BJ (cell line): ENCODE data around the gene SYNE3. TPM values are rescaled to one million over a fixed set of nuclear protein-coding genes. Genes with fewer than 3 reads are reported as not detected.

Experiments
- CTCF ChIA-PET: fragments of 350-600 bp; formaldehyde crosslinking; extraction: SDS; loops from one replicate; lab custom pipeline; 2021; ENCODE audit warnings: antibody characterized with exemption, inconsistent platforms; lab: Yijun Ruan, JAX
- POLR2A ChIA-PET: fragments of 300-600 bp; sonication (Branson Sonifier 250); formaldehyde crosslinking; extraction: SDS; loops from one replicate; lab custom pipeline; 2021; ENCODE audit warnings: antibody characterized with exemption; lab: Charles Lee
- DNase-seq: peaks from one replicate; pipeline ENCODE4 v3.0.0-alpha.2; 2011; ENCODE audit warnings: low read depth
- H3K27me3 ChIP-seq: 2 replicates; pipeline ENCODE4 v1.6.0; 2011; ENCODE audit warnings: low read length; ENCODE audit not compliant: control insufficient read depth, insufficient read depth
- H3K36me3 ChIP-seq: 2 replicates; pipeline ENCODE4 v1.5.1; 2011; ENCODE audit warnings: low read length; ENCODE audit not compliant: control insufficient read depth, insufficient read depth
- H3K4me3 ChIP-seq: 2 replicates; pipeline ENCODE4 v1.5.1; 2011; ENCODE audit warnings: low read depth, mild to moderate bottlenecking, control low read depth, low read length
- CTCF ChIP-seq: IDR thresholded peaks from 2 replicates; pipeline ENCODE4 v1.5.1; 2011; ENCODE audit warnings: low read depth, mild to moderate bottlenecking, control low read depth, inconsistent platforms, low read length, moderate library complexity; ENCODE audit not compliant: insufficient read depth
- polyA plus RNA-seq: library from polyadenylated mRNA; depleted of rRNA; stranded (reverse); fragments of >200 nt; gene quantifications from 2 replicates; pipeline ENCODE4 v1.2.3, GENCODE V29; 2011

The SYNE3 gene
- polyA plus RNA-seq, 1 experiment: 3.5 TPM

- ChIA-PET CTCF (interaction anchor here (0.6 to 5.4 kb wide), 6 partner anchors 11 to 465 kb away, joined by 3 to 33 read pairs (median 4); no protein-coding TSS in a partner anchor), POLR2A (no interaction called here)
- Histone ChIP-seq H3K27me3 (no peaks in the 10 kb centered on the region), H3K36me3 (no peaks in the 10 kb centered on the region), H3K4me3 (no peak overlapping the region)
- no peak for TF ChIP-seq CTCF
- no peak for DNase-seq
These were observed 21.0 kb upstream of the SYNE3 start for GRCh38 chr14:95537298-95538089.

GRCh38 chr14:95536671-95537070 lies 20.2 kb upstream of the SYNE3 start:
- CTCF ChIA-PET: interaction anchor here (0.8 to 5.4 kb wide), 6 partner anchors 10 to 457 kb away, joined by 3 to 33 read pairs (median 4); no protein-coding TSS in a partner anchor
- DNase-seq: no peak
- H3K36me3 ChIP-seq: no peaks in the 10 kb centered on the region
- TF ChIP-seq CTCF: no peak
- no peaks in the 10 kb centered on the region for H3K27me3 ChIP-seq
- POLR2A ChIA-PET: no interaction called here
- H3K4me3 ChIP-seq: no peak overlapping the region

GRCh38 chr14:95536036-95536593 lies 19.7 kb upstream of the SYNE3 start:
- no peak for DNase-seq
- Histone ChIP-seq H3K4me3 (peak overlapping the region; percentile 89), H3K36me3 (no peaks in the 10 kb centered on the region), H3K27me3 (no peaks in the 10 kb centered on the region)
- ChIA-PET POLR2A (no interaction called here), CTCF (interaction anchor here (0.6 to 5.4 kb wide), 5 partner anchors 9 to 458 kb away, joined by 3 to 33 read pairs (median 4); no protein-coding TSS in a partner anchor)
- no peak for TF ChIP-seq CTCF

- POLR2A ChIA-PET: interaction anchor here (0.7 kb wide), 1 partner anchor 617 kb away, joined by 4 read pairs; no protein-coding TSS in a partner anchor
- H3K4me3 ChIP-seq: peak overlapping the region; percentile 89
- CTCF ChIA-PET: interaction anchor here (0.6 to 5.4 kb wide), 5 partner anchors 8 to 459 kb away, joined by 3 to 33 read pairs (median 3); no protein-coding TSS in a partner anchor
- no peaks in the 10 kb centered on the region for H3K36me3 ChIP-seq
- no peak for DNase-seq
- TF ChIP-seq CTCF: no peak
- H3K27me3 ChIP-seq: no peaks in the 10 kb centered on the region
These were observed 19.0 kb upstream of the SYNE3 start for GRCh38 chr14:95535226-95536021.
